Activated T-helper 9 cell treated with anti-CD3 and anti-CD28 coated beads, Interleukin-2, amount 50 U/mL, for 16 hours (primary cell): ENCODE data around the gene YPEL1.
"Not testable (repeated sequence)": the region's sequence is repeated elsewhere in the genome, so short reads cannot be mapped to it uniquely, and the experiment has no call there.

Experiments
- DNase-seq: peaks from one replicate; pipeline ENCODE4 v3.0.0-alpha.2; 2020; ENCODE audit warnings: low read depth

The YPEL1 gene

GRCh38 chr22:21699643-21700042 lies 36.0 kb downstream of the YPEL1 start:
- no peak for DNase-seq

GRCh38 chr22:21698430-21699329 lies 36.9 kb downstream of the YPEL1 start:
- DNase-seq, result no peak

- DNase-seq, result no peak
These were observed 37.7 kb downstream of the YPEL1 start for GRCh38 chr22:21697880-21698279.

GRCh38 chr22:21697021-21697771 lies 38.4 kb downstream of the YPEL1 start:
- no peak for DNase-seq

GRCh38 chr22:21696115-21696514 lies 39.5 kb downstream of the YPEL1 start:
- no peak for DNase-seq

- no peak for DNase-seq
These were observed 40.0 kb downstream of the YPEL1 start for GRCh38 chr22:21695430-21696085.

- no peak for DNase-seq
These were observed 40.7 kb downstream of the YPEL1 start for GRCh38 chr22:21694795-21695429.

GRCh38 chr22:21694394-21694793 lies 41.2 kb downstream of the YPEL1 start:
- no peak for DNase-seq

GRCh38 chr22:21693999-21694341 lies 41.6 kb downstream of the YPEL1 start:
- no peak for DNase-seq

GRCh38 chr22:21693333-21693998 lies 42.1 kb downstream of the YPEL1 start:
- no peak for DNase-seq

GRCh38 chr22:21692856-21693255 lies 42.7 kb downstream of the YPEL1 start:
- DNase-seq, result not testable (repeated sequence)

- DNase-seq, result no peak
These were observed 43.8 kb downstream of the YPEL1 start for GRCh38 chr22:21691816-21692215.

- DNase-seq, result no peak
These were observed 45.2 kb downstream of the YPEL1 start for GRCh38 chr22:21690401-21690801.

GRCh38 chr22:21688706-21689381 lies 46.8 kb downstream of the YPEL1 start:
- no peak for DNase-seq

- no peak for DNase-seq
These were observed 47.3 kb downstream of the YPEL1 start for GRCh38 chr22:21688341-21688705.

- DNase-seq, result no peak
These were observed 47.8 kb downstream of the YPEL1 start for GRCh38 chr22:21687685-21688259.

- DNase-seq, result no peak
These were observed 48.8 kb downstream of the YPEL1 start for GRCh38 chr22:21686634-21687393.

- DNase-seq, result no peak
These were observed 49.4 kb downstream of the YPEL1 start for GRCh38 chr22:21686193-21686608.

GRCh38 chr22:21685164-21685513 lies 50.5 kb downstream of the YPEL1 start:
- DNase-seq, result no peak

GRCh38 chr22:21684492-21685163 lies 51.0 kb downstream of the YPEL1 start:
- no peak for DNase-seq
